ENCODE data around the gene SPATA2L.

DNA sequence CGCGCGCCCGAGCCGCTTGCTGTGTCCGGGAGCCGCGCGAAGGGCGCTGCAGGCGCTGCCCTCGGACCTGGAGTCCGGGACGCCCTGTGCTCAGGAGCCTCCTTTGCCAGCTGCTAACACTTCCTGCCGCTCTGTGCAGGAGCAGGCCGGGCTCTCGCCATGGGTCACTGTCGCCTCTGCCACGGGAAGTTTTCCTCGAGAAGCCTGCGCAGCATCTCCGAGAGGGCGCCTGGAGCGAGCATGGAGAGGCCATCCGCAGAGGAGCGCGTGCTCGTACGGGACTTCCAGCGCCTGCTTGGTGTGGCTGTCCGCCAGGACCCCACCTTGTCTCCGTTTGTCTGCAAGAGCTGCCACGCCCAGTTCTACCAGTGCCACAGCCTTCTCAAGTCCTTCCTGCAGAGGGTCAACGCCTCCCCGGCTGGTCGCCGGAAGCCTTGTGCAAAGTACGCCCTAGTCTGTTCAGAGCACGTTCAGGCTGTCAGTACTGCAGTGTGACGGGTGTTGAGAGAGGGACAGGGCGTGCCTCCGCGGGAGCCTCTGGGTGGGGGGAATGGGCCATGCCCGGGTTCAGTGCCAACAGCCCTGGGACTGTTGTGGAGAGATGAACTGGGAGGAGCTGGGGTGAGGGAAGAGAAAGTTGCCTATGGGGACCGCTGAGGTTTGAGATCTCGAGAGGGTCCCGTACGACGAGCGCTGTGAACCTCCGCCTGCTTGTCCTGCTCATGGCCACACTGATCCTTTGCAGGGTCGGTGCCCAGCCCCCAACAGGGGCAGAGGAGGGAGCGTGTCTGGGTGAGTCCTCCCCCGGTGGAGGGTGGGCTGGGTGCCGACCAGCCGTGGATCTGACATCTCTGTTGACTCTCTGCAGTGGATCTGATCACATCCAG lies 21.1 kb upstream of the SPATA2L start:
- no peak for TF ChIP-seq CTCF (IDR thresholded peaks at IDR 0.05)
- no peak for TF ChIP-seq POLR2A (IDR thresholded peaks at IDR 0.05)
